HFF-Myc (cell line): ENCODE measurements around the gene CLTCL1.

Experiments used
- DNase-seq: peaks from one replicate; pipeline ENCODE4 v3.0.0-alpha.2; 2011; ENCODE audit warnings: low read depth; ENCODE audit errors: extremely low read depth
- H3K4me3 ChIP-seq: replicated peaks from 2 replicates; pipeline ENCODE4 v1.5.1; 2011; ENCODE audit warnings: low read depth, mild to moderate bottlenecking, control low read depth, low read length
- CTCF ChIP-seq: IDR thresholded peaks from 2 replicates; pipeline ENCODE4 v1.5.1; 2012; ENCODE audit warnings: mild to moderate bottlenecking, low read depth, low read length, control low read depth; ENCODE audit errors: missing control alignments

CLTCL1 gene

GRCh38 chr22:19172213-19173046, 119.1 kb downstream of the CLTCL1 start:
- TF ChIP-seq CTCF = no peak
- no peak for DNase-seq

GRCh38 chr22:19169947-19170318, 121.6 kb downstream of the CLTCL1 start:
- DNase-seq = no peak
- no peak for TF ChIP-seq CTCF
- no peak overlapping the region; the same call in 1 of the 2 replicates for H3K4me3 ChIP-seq

More at GRCh38 chr22:19172213-19173046, 119.1 kb downstream of the CLTCL1 start:
- peak overlapping the region; percentile 94 for H3K4me3 ChIP-seq

GRCh38 chr22:19169002-19169946, 122.2 kb downstream of the CLTCL1 start:
- peak overlapping the region; percentile 31 for H3K4me3 ChIP-seq
- TF ChIP-seq CTCF = no peak
- no peak for DNase-seq

- no peak for TF ChIP-seq CTCF
Measured at GRCh38 chr22:19168088-19168890, 123.2 kb downstream of the CLTCL1 start.

GRCh38 chr22:19167106-19167869, 124.2 kb downstream of the CLTCL1 start:
- TF ChIP-seq CTCF = no peak
- no peak for DNase-seq

More at GRCh38 chr22:19168088-19168890, 123.2 kb downstream of the CLTCL1 start:
- DNase-seq = no peak
- H3K4me3 ChIP-seq = no peak overlapping the region

GRCh38 chr22:19166421-19166820, 125.1 kb downstream of the CLTCL1 start:
- no peak for DNase-seq
- H3K4me3 ChIP-seq = no peak overlapping the region
- no peak for TF ChIP-seq CTCF

More at GRCh38 chr22:19167106-19167869, 124.2 kb downstream of the CLTCL1 start:
- H3K4me3 ChIP-seq = no peak overlapping the region
